GM12891 (cell line): Measurements from ENCODE around the gene SPOUT1.
"Not testable (repeated sequence)": the region's sequence is repeated elsewhere in the genome, so short reads cannot be mapped to it uniquely, and the experiment has no call there.

ENCODE experiments used
- DNase-seq: peaks from one replicate; pipeline ENCODE4 v3.0.0; 2011; ENCODE audit warnings: low spot score; ENCODE audit not compliant: insufficient read length
- FAIRE-seq: peaks from 2 replicates; lab custom pipeline; 2011; peaks lifted over from hg19 to GRCh38; lab: Jason Lieb, UNC
- PAX5 ChIP-seq: IDR thresholded peaks from 2 replicates; pipeline ENCODE4 v1.6.1; 2011; ENCODE audit warnings: low read length, moderate library complexity, mild to moderate bottlenecking; ENCODE audit not compliant: insufficient read depth, severe bottlenecking
- POLR2A ChIP-seq: IDR thresholded peaks from 2 replicates; pipeline ENCODE4 v1.6.1; 2011; ENCODE audit warnings: low read depth, low read length, control low read depth
- POLR2AphosphoS5 ChIP-seq: IDR thresholded peaks from 2 replicates; pipeline ENCODE4 v1.6.1; 2011; ENCODE audit warnings: low read depth, low read length, control low read depth
- POU2F2 ChIP-seq: IDR thresholded peaks from 2 replicates; pipeline ENCODE4 v1.6.1; 2011; ENCODE audit warnings: low read depth, mild to moderate bottlenecking, control low read depth, low read length, moderate library complexity
- SPI1 ChIP-seq: IDR thresholded peaks from 2 replicates; pipeline ENCODE4 v1.6.1; 2011; ENCODE audit warnings: low read depth, low read length, control low read depth
- TAF1 ChIP-seq: IDR thresholded peaks from 2 replicates; pipeline ENCODE4 v1.6.1; 2011; ENCODE audit warnings: low read depth, low read length, control low read depth

The SPOUT1 gene

DNA sequence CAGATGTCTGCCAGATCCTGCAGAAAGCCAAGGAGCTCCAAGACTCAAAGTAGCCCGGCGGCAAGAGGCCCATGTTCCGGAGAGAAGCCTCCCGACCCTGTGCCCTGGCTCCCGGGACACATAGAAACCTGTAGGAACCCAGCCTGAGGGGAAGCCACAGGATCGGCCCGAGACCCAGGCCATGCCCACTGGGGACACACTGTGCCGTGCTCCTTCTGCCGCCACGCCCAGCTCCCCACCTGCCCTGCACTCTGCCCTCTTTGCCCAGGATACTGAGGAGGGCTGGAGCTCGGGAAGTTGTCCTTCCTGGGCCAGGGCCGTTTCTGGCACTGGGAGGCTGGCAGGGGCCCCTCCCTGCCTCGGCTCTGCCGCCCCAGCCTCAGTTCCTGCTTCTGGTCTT is 21.8 kb downstream of the SPOUT1 start:
- TF ChIP-seq SPI1 (no peak), POLR2A (no peak), PAX5 (no peak), TAF1 (no peak), POLR2AphosphoS5 (no peak), POU2F2 (no peak)
- FAIRE-seq, result no peak

DNA sequence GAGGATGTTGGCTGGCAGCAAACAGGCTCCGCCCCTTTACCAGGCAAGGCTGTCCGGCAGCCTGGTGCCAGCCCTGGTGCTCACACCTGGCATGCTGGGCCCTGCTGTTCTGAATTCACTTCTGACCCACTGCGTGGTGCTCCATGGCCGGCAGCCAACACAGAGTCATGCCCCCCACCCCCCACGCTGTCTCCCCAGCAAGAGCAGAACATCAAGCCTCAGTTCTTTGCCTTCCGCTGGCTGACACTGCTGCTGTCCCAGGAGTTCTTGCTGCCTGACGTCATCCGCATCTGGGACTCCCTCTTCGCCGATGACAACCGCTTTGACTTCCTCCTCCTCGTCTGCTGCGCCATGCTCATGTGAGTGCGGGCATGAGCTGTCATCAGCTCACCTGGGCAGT is 23.9 kb downstream of the SPOUT1 start:
- TF ChIP-seq POLR2AphosphoS5, result no peak
- TF ChIP-seq TAF1, result no peak
- no peak for TF ChIP-seq PAX5
- no peak for TF ChIP-seq POU2F2
- TF ChIP-seq SPI1, result no peak
- no peak for TF ChIP-seq POLR2A
- FAIRE-seq (no peak), DNase-seq (no peak)

More for the DNA sequence above, 21.8 kb downstream of the SPOUT1 start:
- no peak for DNase-seq

DNA sequence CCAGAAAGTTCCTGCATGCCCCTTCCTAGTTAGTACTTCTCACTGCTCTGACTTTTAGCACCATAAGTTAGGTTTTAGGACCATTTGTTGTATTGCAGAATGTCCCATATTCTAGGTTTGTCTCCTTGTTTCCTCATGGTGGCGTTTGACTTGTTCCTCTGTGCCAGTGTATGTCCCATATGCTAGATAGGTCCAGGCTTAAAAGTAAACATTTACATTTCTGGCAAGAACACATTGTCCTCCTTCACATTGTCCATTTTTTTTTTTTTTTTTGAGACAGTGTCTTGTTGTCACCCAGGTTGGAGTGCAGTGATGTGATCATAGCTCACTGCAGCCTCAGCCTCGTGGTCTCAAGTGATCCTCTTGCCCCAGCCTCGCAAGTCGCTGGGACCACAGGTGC is 27.1 kb downstream of the SPOUT1 start:
- peak; percentile 52 for FAIRE-seq
- no peak for DNase-seq
- TF ChIP-seq POLR2AphosphoS5 (no peak), POLR2A (no peak), TAF1 (no peak), PAX5 (no peak), POU2F2 (no peak), SPI1 (no peak)

DNA sequence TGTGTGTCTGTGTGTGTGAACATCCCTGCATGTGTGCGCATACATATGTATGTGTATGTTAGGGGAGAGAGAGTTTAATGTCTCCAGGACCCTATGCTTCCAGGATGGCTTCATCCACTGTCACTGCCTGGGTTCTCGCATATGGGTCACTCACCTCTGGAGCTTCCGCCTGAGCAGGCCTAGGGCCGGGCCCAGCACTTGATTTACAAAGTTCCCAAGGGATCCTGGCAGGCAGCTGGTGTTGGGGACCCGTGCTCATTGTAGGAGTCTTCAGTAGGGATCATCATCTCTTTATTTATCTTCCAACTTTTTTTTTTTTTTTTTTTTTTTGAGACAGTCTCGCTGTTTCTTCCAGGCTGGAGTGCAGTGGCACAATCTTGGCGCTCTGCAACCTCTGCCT is 29.5 kb downstream of the SPOUT1 start:
- TF ChIP-seq SPI1 (no peak), POLR2A (no peak), PAX5 (no peak), TAF1 (no peak), POLR2AphosphoS5 (no peak), POU2F2 (no peak)
- no peak for DNase-seq
- no peak for FAIRE-seq

DNA sequence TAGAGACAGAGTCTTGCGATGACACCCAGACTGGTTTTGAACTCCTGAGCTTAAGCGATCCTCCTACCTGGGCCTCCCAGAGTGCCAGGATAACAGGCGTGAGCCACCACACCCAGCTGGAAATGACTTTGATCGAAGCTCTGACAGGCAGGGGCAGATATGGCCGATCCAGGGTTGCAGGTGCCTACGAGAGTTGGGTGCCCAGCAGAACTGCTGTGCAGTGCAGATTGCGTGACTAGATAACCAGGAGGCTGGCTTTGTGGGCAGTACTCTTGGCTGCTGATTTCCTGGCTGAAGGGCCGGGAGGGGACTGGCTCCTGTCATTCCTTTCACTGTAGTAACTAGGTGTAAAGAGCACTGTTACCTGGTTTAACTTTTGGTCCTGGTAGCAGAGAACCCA is 30.7 kb downstream of the SPOUT1 start:
- FAIRE-seq (no peak), DNase-seq (no peak)
- no peak for TF ChIP-seq POLR2A
- no peak for TF ChIP-seq PAX5
- no peak for TF ChIP-seq POLR2AphosphoS5
- TF ChIP-seq SPI1, result no peak

DNA sequence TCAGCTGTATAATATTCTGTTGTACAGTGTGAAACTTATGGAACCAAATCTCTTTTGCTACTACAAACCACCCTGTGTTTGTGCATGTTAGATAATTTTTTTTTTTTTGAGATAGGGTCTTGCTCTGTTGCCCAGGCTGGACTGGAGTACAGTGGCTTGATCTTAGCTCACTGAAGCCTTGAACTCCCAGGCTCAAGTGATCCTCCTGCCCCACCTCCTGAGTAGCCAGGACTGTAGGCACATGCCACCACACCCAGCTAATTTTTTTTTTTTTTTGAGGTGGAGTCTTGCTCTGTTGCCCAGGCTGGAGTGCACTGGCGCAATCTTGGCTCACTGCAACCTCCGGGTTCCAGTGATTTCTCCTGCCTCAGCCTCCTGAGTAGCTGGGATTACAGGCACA is 34.6 kb downstream of the SPOUT1 start:
- not testable (repeated sequence) for FAIRE-seq, DNase-seq

DNA sequence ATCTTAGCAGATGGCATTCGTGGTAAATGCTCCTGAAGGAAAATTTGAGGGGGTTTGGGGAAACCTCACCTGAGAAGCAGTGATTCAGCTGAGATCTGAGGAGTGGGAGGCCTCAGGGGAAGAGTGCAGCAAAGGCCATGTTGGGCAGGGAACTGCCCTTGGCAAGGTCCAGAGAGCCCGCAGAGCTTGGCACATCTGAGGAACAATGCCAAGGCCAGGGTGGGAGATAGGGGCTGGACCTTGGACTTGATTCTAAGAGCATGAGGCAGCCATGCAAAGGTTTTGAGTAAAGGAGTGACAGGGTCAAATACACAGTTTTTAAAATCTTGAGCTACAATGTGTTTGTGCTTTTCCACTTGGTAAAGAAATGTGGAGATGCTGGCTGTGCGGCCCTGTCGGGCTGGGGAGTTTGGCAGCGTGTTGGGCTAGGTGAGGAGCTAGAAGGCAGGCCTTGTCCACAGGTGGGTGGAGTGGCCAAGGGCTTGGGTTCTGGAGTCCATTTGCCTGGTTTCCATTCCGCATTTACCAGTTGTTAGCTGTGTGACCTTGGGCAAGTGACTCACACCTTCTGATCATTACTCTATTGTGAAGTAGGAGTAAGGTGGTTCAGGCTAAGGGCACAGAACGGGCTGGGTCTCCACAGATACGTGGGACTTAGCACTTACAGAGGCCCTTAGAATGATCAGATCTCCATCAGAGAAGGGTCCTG is 36.5 kb downstream of the SPOUT1 start:
- TF ChIP-seq PAX5, result no peak
- FAIRE-seq (no peak), DNase-seq (no peak)

DNA sequence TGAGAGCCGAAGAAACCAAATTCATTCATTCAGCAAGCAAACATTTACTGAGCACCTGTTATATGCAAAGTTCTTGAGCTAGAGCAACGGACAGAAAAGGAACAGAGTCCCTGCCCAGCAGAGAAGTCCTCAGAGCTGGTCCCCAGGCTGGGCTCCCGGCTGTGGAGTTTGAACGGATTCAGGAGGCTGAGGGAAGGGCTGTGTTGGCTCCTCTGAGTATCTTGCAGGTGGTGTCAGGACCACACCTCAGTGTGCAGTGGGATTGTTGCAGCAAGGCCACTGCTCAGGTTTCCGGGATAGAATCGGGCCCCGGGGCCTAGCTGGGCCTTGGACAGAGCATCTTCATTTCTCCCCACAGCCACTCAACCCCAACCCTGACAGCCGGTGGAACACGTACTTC is 37.5 kb downstream of the SPOUT1 start:
- FAIRE-seq, result no peak
- no peak for DNase-seq
- TF ChIP-seq POU2F2 (no peak), TAF1 (no peak), POLR2AphosphoS5 (no peak), SPI1 (no peak), PAX5 (no peak), POLR2A (no peak)

DNA sequence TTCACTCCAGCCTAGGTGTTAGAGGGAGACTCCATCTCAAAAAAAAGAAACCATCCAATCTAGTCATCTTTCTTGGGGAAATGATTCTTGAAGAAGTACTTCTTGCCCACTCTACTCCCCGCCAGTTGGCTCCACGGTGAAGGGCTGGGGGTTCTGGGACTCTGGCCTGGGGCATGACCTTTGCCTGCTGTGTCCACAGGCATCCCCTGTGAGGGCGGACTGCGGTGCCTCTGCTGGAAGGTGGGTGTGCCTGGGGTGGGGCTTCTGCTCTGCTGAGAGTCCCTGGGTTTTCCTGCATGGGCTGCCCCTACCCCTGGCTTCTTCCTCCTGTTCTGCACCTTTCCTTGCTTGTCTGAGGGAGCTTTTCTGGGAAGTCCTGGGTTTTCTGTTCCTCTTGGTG is 39.1 kb downstream of the SPOUT1 start:
- no peak for FAIRE-seq
- DNase-seq, result no peak
- TF ChIP-seq TAF1 (no peak), POU2F2 (no peak), POLR2AphosphoS5 (no peak), POLR2A (no peak), PAX5 (no peak), SPI1 (no peak)

DNA sequence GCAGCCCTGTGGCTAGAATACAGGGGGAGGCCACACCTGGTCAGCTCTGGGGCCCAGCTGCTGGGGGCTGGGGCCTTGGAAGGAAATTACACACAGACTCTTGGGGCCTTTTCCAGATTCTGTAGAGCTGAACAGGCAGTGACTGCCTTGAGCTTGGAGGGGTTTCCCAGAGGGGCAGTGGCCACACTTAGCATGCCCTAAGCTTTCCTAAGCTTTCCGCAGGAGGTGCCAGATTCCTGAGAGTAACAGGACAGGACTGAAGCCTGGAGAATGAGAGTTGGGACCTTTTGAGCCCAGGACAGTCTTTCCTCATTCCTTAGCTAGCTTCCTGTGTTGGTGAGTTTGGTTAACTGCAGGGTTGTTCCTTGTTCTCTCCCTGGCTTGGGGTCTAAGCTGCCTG is 41.1 kb downstream of the SPOUT1 start:
- DNase-seq, result no peak
- TF ChIP-seq SPI1, result no peak
- no peak for TF ChIP-seq PAX5
- TF ChIP-seq POLR2AphosphoS5, result no peak
- no peak for TF ChIP-seq TAF1
- TF ChIP-seq POLR2A, result no peak
- no peak for FAIRE-seq

DNA sequence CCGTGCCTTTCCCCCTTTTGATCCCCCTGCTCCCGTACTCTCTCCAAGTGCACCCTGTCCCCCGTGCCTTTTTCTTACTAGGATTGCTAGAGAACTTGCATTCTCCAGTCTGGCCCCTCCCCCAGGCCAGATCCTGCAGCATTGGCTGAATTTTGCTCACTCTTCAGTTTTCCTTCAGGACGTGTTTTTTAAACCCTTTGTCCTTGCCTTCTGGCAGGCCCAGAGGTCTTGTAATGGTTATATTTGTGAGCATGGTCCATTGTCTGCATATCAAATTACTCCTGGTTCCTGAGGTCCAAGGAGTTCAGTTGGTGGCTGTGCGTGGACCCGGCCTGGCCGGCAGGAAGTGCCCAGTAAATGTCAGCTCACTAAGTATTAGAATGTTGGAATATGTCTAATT is 41.9 kb downstream of the SPOUT1 start:
- DNase-seq (no peak), FAIRE-seq (no peak)
- TF ChIP-seq PAX5 (no peak), SPI1 (no peak), POU2F2 (no peak), TAF1 (no peak), POLR2A (no peak), POLR2AphosphoS5 (no peak)
